ENCODE results near the gene CNTNAP2. TPM values are rescaled to one million over a fixed set of nuclear protein-coding genes. Genes with fewer than 3 reads are reported as not detected.

The CNTNAP2 gene
- total and polyA plus RNA-seq, 2 of the 4 experiments (the other 2 are of a cell fraction): not detected

GRCh38 chr7:147982307-147982706, 1865.7 kb downstream of the CNTNAP2 start:
- WGBS, 2 experiments (ENCODE audit: extremely low coverage in 2 of 2, insufficient read length in 1 of 2): 0% methylated on average over 1 of the region's 1 CpG; no CpG with 5 or more reads in 1 of the 2 experiments
- no peak overlapping the region for H4K8ac ChIP-seq (ENCODE audit: low read depth in 2 of 2, low read length in 2 of 2)
- no peak overlapping the region for H3K23ac ChIP-seq (ENCODE audit: low read depth, low read length)
- TF ChIP-seq MXI1 (IDR thresholded peaks at IDR 0.05; ENCODE audit: borderline replicate concordance, low read depth, low read length) (no peak), ELK1 (IDR thresholded peaks at IDR 0.05; ENCODE audit: borderline replicate concordance, low read depth, low read length) (no peak), USF2 (IDR thresholded peaks at IDR 0.05; ENCODE audit: low read depth, low read length) (no peak), MAFK (IDR thresholded peaks at IDR 0.05; ENCODE audit: low read depth, low read length) (no peak), CTCF (conservative IDR thresholded peaks at IDR 0.05; ENCODE audit: low read depth, low read length) (no peak), FOS (IDR thresholded peaks at IDR 0.05; ENCODE audit: low read depth, low read length) (no peak), MAZ (IDR thresholded peaks at IDR 0.05; ENCODE audit: borderline replicate concordance, low read depth, low read length) (no peak), RCOR1 (IDR thresholded peaks at IDR 0.05; ENCODE audit: insufficient replicate concordance, low read length) (no peak)
- BruUV-seq (replicated peaks): no TSS peak
- H2AK9ac ChIP-seq (replicated peaks; ENCODE audit: low read depth, low read length, poor library complexity): no peak overlapping the region
- H2BK20ac ChIP-seq (ENCODE audit: low read depth, low read length): no peak overlapping the region
- H3K36me3 ChIP-seq (ENCODE audit: control insufficient read depth, insufficient read depth, low read length): no peaks in the 10 kb centered on the region
- H3K14ac ChIP-seq (replicated peaks; ENCODE audit: low read depth, low read length): no peak overlapping the region
- ATAC-seq (ENCODE audit: low read depth): no peak
- no peak overlapping the region for H2BK120ac ChIP-seq (ENCODE audit: low read depth, low read length)
- no peak overlapping the region for H4K5ac ChIP-seq (ENCODE audit: low read depth, low read length)
- no peak overlapping the region for H3K4me3 ChIP-seq (ENCODE audit: insufficient read depth, low read depth, low read length)
- H2AFZ ChIP-seq (replicated peaks; ENCODE audit: low read length, poor library complexity): no peak overlapping the region
- no peak for DNase-seq
- H4K91ac ChIP-seq (ENCODE audit: insufficient read depth, low read depth, low read length): no peak overlapping the region
- peaks cover 17% of the 10 kb centered on the region for H3K9me3 ChIP-seq (ENCODE audit: control insufficient read depth, insufficient read depth, low read length)
- H2BK15ac ChIP-seq (ENCODE audit: low read depth, low read length): no peak overlapping the region
- H3K9ac ChIP-seq (ENCODE audit: low read depth, low read length): no peak overlapping the region
- no peak overlapping the region for H3K27ac ChIP-seq (ENCODE audit: insufficient read depth, low read length)
- H4K20me1 ChIP-seq (ENCODE audit: insufficient read depth, low read length): no peaks in the 10 kb centered on the region
- no peak overlapping the region for H3K4ac ChIP-seq (ENCODE audit: low read depth, low read length)
- in situ Hi-C loops (cut with MboI; ENCODE audit: low sequenced_read_pairs) (no loop called here), intact Hi-C loops (cut with micrococcal nuclease) (no loop called here), dilution Hi-C loops (cut with HindIII; ENCODE audit: low sequenced_read_pairs, unreplicated experiment) (no loop called here)
- H3K18ac ChIP-seq (ENCODE audit: low read depth, low read length): no peak overlapping the region
- no peaks in the 10 kb centered on the region for H3K9me1 ChIP-seq (ENCODE audit: insufficient read depth, low read length)
- no peak overlapping the region for H2BK5ac ChIP-seq (ENCODE audit: low read depth, low read length, poor library complexity, severe bottlenecking)
- H3K27me3 ChIP-seq (ENCODE audit: control insufficient read depth, insufficient read depth, low read length): no peaks in the 10 kb centered on the region
- no peak overlapping the region for H2AK5ac ChIP-seq (ENCODE audit: low read depth, low read length)
- no peaks in the 10 kb centered on the region for H3K79me1 ChIP-seq (ENCODE audit: low read depth in 1 of 2, low read length in 2 of 2)
- H3K56ac ChIP-seq (ENCODE audit: extremely low read depth, insufficient read depth, low read length): no peak overlapping the region
- ChIA-PET CTCF (no interaction called here), POLR2A (ENCODE audit: unreplicated experiment) (no interaction called here)
- H3K4me2 ChIP-seq (ENCODE audit: low read depth, low read length): no peak overlapping the region
- H3K4me1 ChIP-seq (ENCODE audit: control insufficient read depth, insufficient read depth, low read length): no peaks in the 10 kb centered on the region
